GM18517 (cell line): Measurements from ENCODE around the gene LDB1.

Experiments
- ATAC-seq: cut with Tn5 transposase; IDR thresholded peaks from one replicate; pipeline ENCODE4 v1.9.1; 2021; ENCODE audit warnings: mild to moderate bottlenecking, moderate library complexity; ENCODE audit not compliant: unreplicated experiment

The LDB1 gene

DNA sequence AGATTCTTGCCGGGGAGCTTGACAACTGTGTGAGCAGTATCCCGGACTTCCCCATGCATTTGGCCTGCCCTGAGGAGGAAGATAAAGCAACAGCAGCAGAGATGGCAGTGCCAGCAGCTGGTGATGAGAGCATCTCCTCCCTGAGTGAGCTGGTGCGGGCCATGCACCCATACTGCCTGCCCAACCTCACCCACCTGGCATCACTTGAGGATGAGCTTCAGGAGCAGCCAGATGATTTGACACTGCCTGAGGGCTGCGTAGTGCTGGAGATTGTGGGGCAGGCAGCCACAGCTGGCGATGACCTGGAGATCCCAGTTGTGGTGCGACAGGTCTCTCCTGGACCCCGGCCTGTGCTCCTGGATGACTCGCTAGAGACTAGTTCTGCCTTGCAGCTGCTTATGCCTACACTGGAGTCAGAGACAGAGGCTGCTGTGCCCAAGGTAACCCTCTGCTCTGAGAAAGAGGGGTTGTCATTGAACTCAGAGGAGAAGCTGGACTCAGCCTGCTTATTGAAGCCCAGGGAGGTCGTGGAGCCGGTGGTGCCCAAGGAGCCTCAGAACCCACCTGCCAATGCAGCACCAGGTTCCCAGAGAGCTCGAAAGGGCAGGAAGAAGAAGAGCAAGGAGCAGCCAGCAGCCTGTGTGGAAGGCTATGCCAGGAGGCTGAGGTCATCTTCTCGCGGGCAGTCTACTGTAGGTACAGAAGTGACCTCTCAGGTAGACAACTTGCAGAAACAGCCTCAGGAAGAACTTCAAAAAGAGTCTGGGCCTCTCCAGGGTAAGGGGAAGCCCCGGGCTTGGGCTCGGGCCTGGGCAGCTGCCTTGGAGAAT is 19.3 kb upstream of the LDB1 start:
- ATAC-seq, result no peak

DNA sequence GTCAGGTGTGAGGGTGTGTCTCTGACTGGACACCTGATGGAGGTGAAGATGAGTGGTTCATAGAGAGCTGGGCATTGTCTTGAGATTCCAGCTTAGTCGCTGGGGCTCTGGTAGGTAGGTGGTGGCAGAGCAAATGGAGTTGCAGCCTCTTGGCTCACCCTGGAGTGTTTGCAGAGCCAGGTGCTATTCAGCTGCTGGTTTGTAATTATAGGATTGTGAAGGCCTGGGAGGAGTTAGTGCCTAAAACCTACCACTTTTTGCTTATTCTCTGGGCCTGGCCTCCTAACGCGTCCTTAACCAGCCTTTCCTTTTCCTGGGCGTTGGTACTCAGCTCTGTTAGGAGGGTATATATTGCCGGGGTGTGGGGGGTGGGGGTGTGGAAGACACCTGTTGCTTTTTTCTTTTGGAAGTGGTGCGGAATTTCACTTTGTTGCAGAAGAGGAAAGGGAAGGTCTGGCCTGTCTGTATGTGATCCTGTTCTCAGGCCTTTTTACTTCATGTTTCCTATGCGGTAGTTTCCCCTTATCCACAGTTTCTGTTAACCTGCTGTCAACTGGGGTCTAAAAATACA is 15.9 kb upstream of the LDB1 start:
- ATAC-seq, result no peak

- no peak for ATAC-seq
These were observed 14.2 kb upstream of the LDB1 start for GRCh38 chr10:102134416-102134815.

GRCh38 chr10:102133373-102134195 is 13.4 kb upstream of the LDB1 start:
- ATAC-seq, result no peak

GRCh38 chr10:102132563-102133372 is 12.6 kb upstream of the LDB1 start, which contains the start of gene PPRC1:
PPRC1 (plus strand) TSS chr10:102133040; CDS start chr10:102133069, 29 bp downstream.
- ATAC-seq, result peak; percentile 92

DNA sequence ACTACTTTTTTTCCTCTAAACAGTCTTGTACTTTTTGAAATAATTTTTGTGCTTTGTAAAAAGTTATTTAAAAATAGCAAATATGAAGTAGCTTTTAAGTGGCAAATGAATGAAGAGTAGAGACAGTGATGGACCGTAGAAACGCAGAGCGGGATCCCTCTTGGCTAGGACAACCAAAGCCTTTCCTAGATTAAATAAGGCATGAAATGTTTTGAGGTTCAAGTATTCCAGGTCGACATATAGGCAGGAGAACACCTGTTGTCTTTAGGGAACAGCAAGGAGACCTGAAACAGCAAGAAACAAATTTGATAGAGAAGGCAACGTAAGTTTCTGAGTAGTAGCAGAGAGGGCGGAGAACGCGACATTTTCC is 12.0 kb upstream of the LDB1 start:
- no peak for ATAC-seq

DNA sequence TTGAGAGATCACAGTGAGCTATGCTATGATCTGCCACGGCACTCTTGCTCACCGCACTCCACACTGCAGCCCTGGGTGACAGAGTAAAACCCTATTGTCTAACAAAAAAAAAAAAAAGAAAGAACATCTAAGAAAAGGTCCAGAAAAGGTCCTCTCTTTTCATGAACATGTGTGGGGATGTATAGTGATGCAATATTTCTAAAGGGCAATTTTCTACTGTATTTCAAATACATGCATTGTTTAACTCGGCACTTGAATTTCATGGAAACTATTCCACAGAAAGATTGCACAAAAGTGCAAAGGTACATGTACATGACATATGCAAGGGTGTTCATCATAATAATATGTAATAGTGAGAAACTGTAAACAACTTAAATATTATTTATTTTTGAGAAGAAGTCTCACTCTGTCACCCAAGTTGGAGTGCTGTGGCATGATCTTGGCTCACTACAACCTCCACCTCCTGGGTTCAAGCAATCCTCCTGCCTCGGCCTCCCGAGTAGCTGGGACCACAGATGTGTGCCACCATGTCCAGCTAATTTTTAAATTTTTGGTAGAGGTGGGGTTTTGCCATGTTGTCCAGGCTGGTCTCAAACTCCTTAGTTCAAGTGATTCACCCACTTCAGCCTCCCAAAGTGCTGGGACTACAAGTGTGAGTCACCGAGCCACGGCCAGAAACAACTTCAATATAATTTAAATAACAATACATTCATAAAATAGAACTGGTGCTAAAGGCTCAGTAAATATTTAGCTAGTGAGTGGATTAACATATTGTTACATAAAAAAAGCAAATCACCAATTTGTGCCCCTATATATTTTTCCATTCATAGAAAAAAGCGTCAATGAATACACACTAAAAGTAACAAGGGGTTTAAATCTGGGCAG is 11.4 kb upstream of the LDB1 start:
- ATAC-seq, result no peak

- ATAC-seq, result no peak
These were observed 3.1 kb upstream of the LDB1 start for GRCh38 chr10:102123223-102123622.

DNA sequence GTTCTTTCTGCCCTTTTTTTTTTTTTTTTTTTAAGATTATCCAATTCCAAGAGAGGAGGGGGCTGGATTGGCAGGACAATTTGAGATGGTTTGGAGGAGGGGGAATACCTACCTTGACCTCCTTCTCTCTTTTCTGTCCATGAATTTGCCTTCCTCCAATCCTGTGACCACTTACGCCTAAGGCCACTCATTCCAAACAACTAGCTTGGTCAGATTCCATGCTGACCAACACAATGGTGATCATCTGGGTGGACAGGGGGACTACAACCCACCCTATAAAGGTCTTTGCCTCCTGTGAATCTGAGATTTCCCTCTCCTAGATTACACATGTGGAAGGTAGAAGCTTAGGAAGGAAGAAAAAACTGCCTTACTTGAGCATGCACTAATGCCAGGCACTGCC is 2.3 kb upstream of the LDB1 start:
- no peak for ATAC-seq

GRCh38 chr10:102121739-102122372 is 1.7 kb upstream of the LDB1 start:
- no peak for ATAC-seq

DNA sequence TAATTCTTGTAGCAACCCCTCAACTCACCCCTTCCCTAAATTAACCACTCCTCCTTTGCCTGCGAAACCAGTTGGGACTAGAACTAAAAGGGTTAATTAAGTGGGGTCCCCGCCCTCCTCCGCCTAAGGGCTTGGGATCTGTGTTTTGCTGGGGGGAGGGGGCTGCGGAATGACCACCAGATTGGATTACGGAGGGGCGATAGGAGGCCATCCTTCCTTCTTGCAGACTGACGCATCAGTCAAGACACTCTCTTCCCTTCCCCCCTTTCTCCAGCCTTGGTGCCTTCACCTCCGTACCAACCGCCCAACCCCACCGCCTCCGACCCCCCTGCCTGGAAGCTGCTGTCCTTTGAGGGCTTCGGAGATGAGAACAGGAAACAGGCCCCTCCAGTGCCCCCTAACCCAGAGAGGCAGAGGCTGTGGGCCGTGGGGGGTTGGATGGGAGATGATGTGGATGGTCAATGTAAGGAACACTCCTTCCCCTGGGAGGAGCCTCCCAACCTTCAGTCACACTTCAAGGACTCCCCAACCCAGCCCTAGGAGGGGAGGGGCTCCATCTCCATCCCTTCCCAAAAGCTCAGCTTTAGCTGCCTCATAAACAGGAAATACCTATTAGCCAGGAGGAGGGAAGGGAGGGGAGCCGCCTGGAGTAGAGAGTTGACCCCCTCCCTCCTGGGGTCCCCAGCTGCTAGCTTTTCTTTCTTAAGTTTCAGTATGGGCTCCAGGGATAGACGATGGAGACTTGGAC is 997 bp upstream of the LDB1 start:
- ATAC-seq, result no peak

- ATAC-seq, result no peak
These were observed 589 bp downstream of the LDB1 start for GRCh38 chr10:102119417-102120141.

DNA sequence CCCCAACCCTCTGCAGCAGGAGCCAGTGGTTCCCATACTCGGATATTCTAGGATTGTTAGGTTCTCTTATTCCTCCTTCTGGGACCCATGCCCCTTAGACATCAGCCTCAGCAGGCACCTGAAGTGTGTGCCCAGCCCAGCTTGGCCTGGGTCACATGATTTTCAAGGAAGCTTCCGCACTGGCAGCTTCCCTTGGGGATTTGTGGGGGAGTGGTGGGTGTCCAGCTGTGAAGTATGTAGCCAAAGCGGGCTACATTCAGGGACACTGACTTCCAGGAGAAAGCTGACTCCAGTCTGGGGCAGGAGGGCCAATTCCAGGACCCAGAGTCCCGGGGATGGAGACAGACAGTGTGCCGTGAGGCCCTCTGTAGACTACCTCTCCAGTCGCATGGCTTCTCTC is 1.3 kb downstream of the LDB1 start:
- no peak for ATAC-seq

GRCh38 chr10:102117391-102118159 is 2.6 kb downstream of the LDB1 start:
- no peak for ATAC-seq

DNA sequence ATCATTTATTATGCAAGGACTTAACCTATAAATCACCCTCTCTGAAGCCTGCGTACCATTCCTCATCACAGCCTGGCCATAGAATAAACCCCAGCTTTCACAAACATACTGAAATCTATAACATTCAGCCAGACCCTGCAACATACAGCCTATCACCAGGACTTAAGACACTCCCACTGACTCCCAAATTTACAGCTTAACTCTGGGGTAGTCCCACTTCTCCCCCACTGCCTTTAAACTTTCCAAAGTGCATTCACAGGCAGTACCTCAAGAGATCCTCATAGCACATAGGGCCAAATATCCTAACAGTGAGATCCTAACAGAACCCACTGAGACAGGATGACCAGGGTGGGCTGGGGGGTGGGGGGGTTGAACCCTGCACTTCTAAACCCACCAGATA is 3.5 kb downstream of the LDB1 start:
- no peak for ATAC-seq

- ATAC-seq, result no peak
These were observed 4.4 kb downstream of the LDB1 start for GRCh38 chr10:102115775-102116174.

DNA sequence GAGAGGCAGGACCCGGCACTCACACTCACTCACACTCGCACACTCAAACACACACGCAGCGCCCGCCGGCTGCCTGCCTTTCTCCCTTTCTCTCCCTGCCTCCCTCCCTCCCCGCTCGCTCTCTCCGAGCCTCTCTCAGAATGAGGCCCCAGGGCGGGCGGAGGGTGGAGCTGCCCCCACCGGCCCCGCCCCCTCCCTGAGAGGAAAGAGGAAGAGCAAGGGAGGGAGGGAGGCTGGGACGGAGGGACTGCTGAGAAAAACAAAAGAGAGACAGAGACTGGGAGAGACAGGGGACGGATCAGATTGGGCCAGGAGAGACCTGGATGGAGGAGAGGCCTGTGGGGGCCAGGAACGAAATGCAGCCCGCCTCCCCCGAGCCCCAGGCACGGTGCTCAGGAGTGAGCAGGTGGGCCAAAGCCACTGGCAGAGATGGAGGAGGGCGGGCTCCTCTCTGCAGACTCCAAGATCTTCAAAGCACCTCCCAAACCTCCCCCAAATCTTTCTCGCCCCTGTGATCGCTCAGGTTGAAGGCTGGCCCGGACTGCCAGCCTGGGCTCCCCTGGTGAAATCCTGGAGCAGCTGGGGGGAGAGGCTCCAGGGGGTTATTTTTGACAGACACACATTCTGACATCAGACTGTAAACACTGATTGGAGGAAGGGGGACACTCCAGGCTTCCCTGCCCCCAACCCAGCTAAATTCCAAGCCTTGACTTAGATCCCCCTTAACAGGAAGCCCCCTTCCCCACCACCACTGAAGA is 5.1 kb downstream of the LDB1 start:
- ATAC-seq, result no peak
